Measurements from ENCODE around the gene NFIA.

NFIA gene

DNA sequence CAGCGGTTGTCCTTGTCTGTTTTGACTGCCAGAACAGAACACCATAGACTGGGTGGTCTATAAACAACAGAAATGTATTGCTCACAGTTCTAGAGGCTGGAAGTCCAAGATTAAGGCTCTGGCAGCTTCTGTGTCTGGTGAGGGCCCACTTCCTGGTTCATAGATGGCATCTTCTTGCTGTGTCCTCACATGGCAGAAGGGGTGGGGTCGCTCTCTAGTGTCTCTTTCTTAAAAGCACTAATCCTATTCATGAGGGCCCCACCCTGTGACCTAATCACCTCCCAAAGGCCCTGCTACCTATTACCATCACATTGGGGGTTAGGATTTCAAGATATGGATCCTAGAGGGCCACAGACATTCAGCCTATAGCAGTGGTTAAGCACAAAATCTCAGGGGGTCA is 304.4 kb downstream of the NFIA start:
- DNase-seq = no peak

DNA sequence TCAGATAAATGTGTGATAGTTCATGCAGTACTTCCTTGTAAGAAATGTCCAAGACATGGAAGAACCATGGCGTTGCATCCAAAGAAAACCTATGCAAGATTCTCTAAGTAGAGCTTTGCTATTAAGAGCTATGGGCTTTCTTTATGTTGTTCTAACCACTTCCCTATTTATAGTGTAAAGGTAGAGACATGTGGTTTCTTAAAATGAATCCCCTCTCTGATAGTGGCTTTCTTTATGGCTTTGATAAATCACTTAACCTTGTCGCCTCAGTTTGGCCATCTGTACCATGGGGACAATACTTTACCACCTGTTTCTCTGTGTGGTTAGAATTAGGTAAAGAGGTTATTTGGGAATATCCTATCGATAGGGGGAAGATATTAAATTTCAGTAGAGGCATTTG is 305.5 kb downstream of the NFIA start:
- no peak for DNase-seq

DNA sequence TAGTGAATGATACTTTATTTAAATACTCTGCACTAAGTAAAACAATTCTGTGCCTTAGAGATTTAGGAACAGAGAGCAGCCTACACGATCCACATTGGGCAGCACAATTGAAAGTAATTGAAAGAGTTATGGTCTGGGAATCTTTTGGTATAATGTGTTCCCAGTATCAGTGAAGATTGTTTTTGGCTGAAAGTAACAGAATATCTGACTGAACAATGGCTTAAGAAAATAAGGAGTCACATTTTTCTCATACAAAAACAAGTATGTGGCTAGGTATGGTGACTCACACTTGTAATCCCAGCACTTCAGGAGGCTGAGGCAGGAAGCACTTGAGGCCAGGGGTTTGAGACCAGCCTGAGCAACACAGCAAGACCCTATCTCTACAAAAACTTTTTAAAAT is 306.2 kb downstream of the NFIA start:
- no peak for DNase-seq

DNA sequence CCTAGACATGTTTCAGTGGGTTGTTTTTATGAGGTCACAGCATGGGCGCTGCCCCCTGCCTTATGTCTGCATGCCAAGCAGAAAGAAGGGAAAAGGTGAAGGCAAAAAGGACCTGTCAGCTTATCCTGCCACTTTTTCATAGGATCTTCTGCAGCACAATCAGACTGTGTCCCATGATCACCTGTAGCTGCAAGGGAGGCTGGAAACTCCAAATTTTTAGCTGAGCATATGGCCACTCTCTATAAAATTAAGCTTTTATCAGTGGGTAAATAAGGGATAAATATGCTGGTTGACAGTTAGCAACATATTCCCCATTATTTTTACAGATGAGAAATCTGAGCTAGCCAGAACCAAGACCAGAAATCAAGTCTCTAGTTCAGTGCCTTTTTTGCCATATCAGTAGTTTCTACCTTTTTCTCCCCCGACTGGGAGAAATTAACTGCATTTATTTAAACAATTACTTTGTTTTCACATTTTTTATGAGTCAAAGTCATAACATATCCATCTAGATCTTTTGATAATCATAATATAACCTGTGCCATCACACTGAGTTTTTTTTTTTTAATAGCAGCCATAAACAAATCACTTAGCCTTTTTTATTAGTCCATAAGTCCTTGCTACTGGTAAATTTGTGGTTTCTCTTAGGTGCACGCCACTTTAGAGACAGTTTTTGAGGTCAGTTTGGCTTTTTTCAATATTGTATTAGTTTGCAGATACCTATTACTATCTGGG is 307.0 kb downstream of the NFIA start:
- DNase-seq = no peak

DNA sequence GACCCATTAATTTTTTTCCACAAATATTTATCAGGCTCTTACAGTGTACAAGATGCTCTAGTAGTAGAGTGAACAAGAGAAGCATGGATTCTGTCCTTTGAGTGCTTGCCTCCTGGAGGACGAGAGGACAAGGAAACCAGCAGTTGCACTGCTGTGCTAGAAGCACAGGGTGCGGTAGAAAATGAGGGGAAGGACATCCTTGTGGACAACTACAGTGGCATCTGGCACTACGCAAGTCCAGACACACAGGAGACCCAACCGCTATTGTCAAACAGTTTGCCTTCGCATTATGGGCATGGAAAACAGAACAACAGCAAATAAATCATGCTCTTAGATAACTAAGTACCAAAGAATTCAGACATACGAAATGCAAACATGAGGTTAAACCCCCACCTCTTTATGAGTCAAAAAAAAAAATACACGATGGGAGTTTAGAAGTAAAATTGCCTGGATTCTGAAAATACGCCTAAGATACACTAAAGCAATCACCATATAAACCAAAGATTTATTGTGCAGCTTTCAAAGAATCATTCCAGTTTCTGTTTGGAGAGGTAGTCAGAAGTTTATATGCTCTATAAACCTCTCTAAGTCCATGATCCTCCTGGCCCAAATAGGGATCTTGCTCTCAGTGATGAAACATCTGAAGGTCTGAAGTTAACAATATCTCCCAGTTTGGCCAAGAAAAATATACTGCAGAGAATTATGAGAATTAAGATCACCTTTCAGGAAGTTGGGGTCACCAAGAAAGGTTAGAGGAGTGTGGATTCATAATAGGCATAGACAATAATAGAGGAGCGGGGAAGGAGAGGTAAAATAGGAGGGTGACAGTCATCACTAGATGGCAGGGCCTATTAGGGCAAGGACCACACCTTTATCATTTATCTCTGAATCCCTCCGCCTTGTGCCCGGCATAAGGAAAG is 307.8 kb downstream of the NFIA start:
- no peak for DNase-seq

DNA sequence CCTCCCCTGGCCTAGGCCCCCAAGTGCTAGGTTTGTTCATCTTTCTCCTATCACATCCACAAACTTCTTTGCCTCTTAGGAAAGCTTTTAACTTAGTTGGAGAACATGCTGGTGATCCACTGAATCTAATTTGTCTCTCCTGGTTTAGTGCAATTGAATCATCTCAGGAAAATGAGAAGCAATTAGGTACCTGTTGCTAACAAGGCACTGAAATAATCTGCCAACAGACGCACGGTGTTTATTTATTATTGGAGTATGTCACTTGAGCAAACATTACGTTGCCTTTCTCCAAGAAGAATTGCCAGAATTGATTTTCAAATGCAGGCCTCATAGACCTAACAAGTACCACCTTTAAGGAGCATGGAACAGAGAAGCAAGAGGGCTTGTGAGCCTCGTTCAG is 309.4 kb downstream of the NFIA start:
- no peak for DNase-seq

DNA sequence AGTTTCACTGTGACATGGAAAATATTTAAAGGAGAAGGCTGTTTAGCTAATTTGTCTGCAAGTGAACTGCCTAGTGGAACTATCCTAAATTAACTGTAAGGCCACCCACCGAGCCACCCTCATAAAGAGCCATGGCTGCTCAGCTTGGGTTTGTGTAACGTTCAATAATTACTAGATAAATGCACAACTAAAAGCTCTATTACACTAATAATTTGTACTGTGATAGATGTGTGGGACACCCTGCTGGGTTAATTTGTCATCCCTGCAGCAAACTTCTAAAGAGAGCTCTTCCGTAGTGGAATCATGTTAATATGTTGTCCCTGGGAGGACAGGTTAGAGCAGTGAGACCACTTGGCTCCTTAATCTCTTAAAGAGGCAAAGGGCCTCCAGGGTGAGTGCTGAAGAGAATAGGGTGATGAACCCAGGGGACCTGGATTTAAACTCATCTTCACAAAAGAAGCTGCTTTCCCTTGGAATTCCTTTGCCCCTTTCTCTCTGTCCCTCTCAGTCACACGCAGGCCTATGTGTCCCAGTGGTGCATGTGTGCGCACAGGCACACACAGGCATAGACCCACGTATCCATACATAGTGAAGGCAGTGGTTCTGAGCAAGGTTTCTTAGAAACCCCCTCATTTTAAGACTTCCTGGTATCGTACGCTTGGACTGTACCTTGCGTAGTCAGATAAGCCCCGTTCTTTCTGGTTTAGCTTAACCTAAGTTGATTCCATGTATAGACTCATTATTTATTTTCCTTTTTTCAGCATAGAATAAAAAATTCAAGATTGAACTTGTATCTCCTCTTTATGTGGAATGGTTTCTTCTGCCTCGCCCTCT is 310.3 kb downstream of the NFIA start:
- DNase-seq = no peak

DNA sequence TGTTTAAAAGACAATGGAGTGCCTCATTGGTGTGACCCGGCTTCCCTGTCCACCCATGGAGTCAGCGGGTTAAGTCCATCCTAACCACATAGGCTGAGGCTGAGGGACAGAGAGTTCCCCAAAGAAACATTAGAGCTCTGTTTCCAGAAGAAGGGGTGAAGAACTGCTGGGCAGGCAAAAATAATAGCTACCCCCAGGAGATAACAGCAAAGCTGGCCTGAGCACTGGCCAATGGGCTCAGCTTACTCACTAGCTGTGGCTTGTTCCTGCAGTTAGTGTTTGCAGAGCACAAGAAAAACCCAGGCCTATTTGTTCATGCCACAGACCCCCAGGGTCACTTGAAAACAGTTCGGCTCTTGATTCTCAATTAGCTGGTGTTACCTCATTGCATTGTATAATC is 311.2 kb downstream of the NFIA start:
- DNase-seq = no peak

DNA sequence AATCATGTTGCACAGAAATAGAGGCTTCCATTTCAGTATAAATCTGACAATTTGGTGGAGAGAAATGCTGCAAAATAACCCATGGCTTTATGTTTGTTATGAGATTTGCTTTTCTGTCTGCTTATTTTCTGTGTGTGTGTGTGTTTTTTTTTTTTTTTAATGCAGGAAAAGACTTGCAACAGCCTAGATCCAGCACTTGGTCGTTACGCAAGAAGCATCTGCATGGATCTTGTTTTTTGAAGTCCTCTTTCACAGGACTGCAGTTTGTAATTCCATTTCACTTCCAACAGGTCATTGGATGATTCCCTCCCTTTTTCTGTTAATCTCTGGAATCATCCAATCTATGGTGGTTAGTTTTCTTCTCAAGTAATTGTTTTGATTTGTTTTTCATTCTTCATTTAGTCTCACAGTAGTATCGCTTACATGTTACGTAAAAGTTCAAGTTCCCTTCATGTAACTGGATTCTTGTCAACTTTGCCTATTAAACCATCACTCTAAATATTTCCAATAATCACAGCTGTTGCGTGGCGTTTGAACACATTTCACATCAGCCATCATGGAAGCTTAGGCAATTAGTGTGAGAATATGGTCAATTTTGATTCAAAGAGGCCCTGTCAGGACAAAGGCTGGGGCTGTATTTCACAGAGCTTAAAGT is 312.9 kb downstream of the NFIA start:
- DNase-seq = no peak

DNA sequence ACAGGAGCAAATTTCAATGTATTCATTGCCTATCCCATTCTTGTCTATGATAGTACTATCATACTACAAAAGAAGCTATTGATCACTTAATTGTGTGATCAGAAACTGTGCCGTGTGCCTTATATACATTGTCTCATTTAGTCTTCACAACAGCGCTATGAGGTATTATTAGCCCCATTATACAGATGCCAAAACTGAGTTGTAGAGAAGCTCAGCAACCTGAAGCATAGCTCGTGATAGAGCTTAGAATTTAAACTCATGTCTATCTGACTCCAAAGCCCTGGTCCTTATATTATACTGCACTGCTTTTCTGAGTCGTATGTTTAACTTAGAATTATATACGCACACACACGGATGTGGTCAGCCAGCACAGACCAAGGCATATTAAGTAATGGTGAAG is 315.1 kb downstream of the NFIA start:
- DNase-seq = no peak

DNA sequence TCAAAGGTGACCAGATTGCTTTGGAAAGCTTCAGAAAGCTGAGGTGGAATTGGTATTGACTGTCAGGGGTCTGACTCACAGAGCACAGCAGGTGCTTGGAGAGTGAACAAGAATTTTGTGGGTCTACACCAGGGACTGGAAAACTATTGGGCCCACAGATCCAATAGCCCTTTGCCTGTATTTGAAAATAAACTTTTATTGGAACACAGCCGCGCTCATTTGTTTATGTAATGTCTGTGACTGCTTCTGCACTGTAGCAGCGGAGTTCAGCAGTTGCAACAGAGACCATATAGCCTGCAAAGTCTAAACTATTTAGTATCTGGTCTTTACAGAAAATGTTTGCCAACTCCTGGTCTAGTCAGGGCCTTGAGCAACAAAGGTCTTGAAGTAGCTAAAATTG is 315.6 kb downstream of the NFIA start:
- no peak for DNase-seq

DNA sequence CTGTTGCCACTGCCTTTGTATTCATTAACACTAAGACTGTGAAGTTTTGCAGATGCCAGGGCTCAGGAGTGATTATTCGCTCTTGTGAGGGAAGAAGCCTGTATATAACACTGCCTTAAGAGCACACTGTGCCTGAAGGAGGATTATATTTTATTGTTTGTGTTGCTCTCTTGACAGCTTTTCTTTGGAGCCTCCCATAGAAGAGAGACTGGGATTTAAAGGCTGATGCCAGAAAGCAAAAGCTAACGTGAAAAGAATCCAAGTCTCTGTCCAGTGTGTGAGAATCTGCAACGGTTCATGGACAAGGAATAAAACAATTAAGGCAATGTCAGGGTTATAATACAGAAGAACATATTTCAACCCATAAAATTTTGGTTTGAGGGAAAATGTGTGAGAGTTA is 316.8 kb downstream of the NFIA start:
- DNase-seq = no peak

DNA sequence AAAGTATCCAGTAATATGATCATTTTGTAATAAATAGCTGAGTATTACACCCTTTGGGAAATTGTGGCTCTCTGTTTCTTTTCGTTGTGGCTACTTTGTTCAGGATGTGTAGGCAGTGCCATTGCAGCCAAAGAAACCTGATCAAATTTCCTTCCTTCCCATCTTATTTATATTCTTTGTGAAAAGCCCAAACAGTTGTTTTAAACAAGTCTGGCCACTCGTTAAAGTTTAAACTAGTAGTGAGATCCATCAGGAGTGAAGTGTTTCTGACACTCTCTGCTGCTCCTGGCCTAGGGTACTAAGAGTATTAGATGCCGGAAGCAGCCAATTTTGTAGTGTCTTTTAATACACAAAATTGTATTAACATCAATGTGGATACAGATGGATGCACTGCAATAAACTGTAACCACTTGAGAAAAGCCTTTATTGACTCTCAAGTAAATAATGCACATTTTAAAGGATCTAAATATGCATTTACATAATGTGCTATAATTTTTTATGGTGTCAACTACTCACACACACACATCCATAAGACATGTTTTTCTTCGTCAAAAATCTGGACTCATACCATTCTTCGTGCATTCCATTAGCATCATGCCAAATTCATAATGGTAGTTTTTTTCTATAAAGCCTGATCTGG is 317.9 kb downstream of the NFIA start:
- no peak for DNase-seq

DNA sequence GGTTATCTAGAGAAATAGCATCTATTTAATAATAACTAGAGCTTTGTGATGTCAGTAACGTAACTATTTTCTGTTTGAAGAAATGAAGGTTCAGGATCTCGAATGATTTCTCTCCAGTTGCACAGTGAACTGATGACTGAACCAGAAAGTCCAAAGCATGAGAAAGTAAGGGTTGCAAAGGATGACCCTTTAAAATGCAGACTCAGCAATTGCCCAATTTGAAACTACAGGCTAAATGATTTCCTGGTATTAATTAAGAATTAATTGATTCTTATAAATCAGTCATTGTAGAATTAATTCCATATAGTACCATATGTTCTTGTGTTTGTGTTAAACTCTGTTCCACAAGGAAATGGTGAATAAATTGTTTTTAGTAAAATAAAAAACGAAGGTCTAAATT is 318.6 kb downstream of the NFIA start:
- DNase-seq = no peak

DNA sequence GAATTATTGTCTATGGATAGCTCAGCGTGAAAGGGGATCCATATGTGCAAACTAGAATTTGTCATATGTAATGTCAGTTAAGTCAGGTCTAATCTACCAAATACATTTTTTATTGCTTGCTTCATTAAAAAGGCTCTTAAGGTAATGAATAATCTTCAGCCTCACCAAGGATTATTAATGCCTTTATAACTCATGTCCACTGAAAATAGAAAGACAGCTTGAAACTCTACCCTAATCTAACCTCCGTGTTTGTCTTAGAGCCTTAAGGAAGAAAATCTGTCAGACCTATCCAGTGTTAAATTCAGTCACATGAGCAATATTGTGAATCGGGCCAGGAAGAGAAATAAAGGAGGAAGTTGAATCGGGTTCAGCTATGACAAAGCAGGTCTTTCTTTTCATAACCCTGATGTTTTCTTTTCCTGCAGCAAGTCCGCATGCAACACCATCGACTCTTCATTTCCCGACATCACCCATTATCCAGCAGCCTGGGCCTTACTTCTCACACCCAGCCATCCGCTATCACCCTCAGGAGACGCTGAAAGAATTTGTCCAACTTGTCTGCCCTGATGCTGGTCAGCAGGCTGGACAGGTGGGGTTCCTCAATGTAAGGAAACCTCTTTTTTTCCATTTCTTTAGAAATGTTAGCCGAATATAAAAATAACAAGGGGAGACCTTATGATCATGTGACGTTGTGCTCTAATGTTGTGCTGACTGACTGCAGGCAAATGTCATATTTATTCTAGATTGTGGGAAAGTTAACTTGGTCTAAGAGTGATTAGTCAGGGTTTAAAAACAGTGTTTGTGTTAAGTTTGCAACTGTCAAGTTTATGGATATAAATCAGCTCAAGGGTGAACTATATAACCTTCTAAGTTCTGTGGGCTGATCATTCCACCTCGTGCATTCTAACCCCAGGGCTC is 321.6 kb downstream of the NFIA start:
- no peak for DNase-seq

DNA sequence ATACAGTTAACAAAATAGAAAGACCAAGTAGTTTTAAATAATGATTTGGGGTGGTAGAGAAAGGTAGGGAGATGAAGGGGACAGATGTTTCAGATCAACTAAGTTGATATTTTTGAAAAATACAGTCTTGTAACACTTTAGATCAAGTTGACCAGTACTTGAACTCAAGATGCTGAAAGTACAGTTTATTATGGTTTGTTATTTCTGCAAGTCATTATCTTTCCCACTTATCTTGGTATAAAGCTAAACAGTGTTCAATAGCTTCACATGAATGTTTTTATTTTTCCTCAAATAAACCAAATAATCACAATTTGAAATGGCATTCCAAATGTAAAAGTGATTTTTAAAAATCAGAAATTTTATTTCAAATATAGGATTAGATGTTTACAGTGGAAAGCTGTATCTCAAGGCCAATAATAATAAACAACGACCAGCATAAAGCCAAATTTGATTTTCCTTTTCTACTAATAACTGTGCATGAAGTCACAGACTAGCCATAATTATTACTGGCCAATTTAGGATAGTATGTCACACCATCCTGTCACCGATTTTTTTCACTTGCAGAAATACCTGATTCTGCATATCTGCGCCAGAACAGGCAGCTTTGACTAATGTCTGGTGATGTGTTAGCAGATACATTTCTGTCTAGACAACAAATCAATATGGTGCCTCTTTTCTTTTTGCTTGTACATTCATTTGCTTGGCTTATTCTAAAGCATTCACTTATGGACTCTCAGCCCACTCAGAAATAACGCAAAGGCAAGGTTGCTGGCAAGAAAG is 322.4 kb downstream of the NFIA start:
- DNase-seq = no peak

DNA sequence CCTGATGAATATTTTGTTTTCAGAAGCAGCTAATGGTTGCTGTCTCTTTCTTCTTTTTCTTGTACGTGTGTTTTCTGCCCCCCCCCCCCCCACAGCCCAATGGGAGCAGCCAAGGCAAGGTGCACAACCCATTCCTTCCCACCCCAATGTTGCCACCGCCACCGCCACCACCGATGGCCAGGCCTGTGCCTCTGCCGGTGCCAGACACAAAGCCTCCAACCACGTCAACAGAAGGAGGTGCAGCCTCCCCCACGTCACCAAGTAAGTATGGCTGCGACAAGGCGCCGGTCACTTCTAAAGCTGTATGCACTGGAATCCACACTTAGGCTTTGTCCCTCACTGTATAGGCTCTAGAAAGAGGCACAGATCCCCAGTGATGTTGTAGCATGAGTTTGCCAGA is 324.1 kb downstream of the NFIA start:
- DNase-seq = no peak

DNA sequence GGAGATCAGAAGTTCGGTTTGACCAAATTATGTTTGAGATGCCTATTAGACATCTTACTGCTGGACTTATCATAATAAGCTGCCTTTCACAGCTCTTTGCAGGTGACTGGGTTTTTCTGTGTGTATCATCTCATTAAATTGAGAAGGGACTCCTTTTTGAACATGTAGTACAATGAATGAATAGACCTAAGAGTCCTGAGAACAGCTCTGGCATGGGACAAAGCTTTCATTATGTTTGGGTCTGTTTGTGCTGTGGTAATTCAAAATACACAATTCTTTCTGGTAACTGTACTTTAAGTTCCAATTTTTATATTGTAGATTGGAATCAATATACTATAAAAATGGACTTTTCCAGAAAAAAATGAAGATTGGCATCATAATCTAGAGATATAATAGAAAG is 330.2 kb downstream of the NFIA start:
- no peak for DNase-seq

DNA sequence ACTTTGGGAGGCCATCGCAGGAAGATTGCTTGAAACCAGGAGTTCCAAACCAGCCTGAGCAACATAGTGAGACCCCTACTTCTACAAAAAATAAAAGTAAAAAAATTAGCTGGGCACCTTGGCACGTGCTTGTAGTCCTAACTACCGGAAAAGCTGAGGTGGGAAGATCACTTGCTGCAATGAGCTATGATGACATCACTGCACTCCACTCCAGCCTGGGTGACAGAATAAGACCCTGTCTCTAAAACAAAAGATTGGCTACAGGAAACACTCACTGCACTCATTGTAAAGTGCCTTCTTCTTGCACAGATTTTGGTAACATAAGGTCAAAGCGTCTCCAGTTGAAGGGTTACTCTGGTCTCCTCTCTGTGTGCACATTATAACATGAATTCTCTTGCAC is 336.8 kb downstream of the NFIA start:
- no peak for DNase-seq

DNA sequence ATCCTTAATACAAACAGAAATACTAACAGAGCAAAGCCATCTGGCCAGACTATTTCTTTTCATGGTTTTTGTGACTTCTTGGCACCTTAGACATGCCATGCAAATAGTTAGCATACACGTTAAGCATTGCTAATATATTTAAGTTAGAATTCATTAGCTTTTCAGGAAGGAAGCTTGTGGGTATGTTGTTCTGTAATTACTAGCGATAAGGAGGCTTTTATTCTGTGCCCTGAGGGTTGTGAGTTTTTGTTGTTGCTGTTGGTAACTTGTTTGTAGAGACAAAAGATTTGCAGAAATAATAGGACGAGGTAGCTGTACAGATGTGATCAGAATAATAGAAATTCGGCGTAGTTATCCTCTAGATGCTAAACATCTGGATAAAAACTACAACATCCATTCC is 337.3 kb downstream of the NFIA start:
- no peak for DNase-seq

DNA sequence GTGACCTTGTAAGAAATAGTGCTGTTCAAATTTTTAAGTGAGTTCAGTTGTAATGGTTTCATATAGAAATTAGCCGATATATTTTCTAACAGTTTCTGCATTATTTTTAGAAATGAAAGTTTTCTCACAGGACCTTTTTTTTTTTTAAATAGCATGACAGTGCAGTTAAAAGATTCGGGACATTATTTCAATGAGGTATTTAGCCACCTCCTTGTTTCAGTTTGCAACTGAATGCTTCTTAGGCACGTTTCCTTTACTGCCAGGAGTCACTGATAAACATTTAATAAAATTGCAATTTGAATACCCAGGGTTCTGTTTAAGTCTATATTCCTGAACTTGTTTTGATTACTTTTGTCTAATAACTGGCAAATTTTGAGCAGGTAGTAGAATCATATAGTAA is 337.9 kb downstream of the NFIA start:
- DNase-seq = no peak
